ENCODE measurements around the gene RTN3.

The RTN3 gene

DNA sequence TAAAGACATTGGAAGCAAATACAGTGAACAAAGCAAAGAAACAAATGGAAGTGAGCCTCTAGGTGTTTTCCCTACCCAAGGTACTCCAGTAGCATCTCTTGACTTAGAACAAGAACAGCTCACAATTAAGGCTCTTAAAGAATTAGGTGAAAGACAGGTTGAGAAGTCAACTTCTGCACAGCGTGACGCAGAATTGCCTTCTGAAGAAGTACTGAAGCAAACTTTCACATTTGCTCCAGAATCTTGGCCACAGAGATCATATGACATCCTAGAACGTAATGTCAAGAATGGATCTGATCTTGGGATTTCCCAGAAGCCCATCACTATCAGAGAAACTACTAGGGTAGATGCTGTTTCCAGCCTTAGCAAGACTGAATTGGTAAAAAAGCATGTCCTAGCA is 39.3 kb downstream of the RTN3 start:
- FAIRE-seq (no peak), DNase-seq (ENCODE audit: extremely low spot score, insufficient read length, low read depth) (no peak)

DNA sequence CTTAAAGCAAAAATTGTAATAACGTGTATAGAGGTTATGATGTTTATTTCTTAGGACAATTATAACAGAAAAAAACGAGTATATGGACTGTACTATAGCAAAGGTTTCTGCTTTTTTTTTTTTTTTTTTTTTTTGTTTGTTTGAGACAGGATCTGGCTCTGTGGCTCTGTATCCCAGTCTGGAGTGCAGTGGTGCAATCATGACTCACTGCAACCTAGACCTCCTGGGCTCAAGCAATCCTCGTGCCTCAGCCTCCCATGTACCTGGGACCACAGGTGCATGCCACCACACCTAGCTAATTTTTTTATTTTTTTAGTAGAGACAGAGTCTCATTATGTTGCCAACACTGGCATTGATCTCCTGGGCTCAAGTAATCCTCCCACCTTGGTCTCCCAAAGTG is 48.0 kb downstream of the RTN3 start:
- FAIRE-seq, result no peak
- DNase-seq (ENCODE audit: extremely low spot score, insufficient read length, low read depth), result no peak

DNA sequence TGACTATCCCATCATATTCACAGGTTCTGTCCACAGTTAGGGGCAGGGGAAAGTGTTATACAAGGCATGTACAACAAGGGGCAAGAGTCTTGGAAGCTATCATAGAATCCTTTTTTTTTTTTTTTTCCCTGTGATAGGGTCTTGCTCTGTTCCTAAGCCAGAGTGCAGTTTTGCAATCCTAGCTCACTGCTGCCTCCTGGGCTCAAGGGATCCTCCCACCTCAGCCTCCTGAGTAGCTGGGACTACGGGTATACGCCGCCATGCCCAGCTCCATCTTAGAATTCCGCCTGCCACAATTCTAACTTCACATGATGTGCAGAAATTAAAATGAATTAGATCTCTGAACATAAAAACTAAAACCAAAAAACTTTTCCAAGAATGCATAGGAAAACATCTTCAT is 55.6 kb downstream of the RTN3 start:
- no peak for DNase-seq (ENCODE audit: extremely low spot score, insufficient read length, low read depth)
- FAIRE-seq, result no peak

DNA sequence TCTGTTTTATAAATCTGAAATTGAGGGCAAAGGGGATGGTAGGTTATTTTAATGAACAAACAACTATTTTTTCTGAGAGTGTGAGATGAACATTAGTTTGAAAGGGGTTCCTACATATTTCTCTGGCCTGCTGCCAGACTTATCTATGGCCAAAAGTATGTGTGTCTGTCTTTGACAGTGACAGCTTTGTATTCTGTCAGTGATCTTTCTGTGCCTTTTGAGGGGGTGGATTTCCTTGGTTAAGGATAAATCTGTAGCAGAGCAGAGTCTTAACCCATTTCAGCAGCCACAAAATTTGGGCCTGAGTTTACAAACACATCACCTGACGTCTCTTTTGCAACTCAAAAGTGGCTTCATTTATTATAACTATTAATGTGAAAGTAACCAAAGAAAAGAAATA is 56.4 kb downstream of the RTN3 start:
- FAIRE-seq (no peak), DNase-seq (ENCODE audit: extremely low spot score, insufficient read length, low read depth) (no peak)

DNA sequence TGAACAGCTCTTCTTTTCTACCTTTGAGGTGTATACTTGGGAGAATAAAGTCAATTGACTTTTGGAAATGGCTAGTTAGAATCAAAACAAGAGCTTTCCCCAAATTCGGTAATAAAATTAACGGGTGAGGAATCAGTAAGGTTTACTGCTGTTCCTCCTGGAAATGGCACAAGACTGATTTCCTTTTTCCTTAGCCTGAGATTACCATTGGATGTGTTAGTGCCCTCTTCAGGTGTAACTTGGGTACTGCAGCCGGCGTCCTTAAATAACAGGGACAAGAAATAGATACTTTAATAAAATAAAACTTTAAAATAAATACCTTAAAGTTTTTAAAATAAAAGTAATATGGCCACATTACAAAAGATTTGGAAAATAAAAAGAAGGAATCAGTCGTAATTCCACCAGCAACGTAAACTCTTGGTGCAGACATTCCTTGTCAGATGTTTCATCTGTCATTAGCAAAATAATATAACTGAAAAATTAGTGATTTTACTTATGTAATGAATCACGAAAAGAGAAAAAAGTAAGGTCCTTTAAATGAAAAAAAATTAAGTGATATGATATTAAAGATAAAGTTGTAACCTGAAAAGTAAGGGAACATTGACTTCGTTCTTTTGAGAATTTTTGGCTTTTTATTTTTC is 57.5 kb downstream of the RTN3 start:
- DNase-seq (ENCODE audit: extremely low spot score, insufficient read length, low read depth) (no peak), FAIRE-seq (peak; percentile 5)

DNA sequence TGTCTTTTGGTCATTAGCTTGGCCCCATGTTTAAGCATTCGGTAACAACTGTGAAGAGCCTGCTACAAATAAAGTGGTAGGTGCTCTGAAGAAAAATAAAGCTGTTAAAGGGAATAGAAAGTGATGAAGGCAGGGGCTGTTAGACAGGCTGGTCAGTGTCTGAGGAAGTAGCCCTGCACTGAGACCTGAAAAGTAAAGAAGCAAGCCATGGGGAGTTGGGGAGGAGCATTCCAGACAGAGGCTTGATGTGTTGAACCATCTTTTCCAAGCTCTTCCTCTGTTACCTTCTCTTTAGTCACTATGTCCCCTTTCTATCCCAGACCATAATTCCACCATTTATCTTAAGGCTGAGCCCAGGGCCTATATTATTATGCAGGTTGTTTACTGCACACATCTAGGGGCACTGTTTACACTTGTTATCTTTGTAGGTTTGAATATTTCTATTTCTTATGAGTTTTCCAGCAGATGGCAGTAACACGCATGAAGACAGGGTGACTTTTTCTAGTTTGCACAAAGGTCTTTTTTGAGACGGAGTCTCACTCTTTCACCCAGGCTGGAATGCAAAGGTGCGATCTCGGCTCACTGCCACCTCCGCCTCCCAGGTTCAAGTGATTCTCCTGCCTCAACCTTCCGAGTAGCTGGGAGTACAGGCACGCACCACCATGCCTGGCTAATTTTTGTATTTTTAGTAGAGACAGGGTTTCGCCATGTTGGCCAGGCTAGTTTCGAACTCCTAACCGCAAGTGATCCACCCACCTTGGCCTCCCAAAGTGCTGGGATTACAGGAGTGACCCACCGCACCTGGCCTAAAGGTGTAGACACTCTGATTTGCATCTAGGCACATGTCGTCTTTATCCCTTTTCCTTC is 64.2 kb downstream of the RTN3 start:
- FAIRE-seq (no peak), DNase-seq (ENCODE audit: extremely low spot score, insufficient read length, low read depth) (no peak)

DNA sequence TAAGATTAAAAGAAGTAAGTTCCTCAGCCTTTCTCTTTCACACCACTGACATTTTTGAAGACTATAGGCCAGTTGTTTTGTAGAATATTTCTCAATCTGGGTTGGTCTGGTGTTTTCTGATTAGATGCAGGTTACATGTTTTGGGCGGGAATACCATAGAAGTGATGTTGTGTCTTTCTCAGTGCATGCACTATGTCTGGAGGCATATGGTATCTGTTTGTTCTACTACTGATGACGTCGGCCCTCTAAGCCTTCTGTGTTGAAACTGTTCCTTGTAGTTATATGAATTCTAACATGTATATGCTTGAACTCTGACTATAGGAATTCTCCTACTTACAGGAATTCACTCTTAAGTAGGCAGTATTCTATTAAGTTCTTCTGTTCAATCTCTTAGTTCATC is 65.7 kb downstream of the RTN3 start:
- DNase-seq (ENCODE audit: extremely low spot score, insufficient read length, low read depth) (no peak), FAIRE-seq (no peak)

DNA sequence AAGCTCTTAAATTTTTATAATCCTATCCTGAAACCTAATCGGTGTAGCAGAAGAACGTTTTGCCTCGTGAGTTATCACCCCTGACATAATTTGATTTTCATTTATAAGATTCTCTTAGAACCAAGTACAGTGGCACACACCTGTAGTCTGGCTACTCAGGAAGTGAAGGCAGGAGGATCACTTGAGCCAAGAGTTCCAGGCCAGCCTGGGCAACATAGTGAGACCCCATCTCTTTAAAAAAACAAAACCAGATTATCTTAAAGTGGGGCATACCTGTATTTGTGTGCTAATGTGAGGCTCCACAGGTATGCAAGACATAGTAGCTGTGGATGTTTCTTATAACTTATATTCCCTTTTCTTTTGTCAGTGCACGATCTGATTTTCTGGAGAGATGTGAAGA is 68.3 kb downstream of the RTN3 start:
- no peak for DNase-seq (ENCODE audit: extremely low spot score, insufficient read length, low read depth)
- FAIRE-seq, result no peak

DNA sequence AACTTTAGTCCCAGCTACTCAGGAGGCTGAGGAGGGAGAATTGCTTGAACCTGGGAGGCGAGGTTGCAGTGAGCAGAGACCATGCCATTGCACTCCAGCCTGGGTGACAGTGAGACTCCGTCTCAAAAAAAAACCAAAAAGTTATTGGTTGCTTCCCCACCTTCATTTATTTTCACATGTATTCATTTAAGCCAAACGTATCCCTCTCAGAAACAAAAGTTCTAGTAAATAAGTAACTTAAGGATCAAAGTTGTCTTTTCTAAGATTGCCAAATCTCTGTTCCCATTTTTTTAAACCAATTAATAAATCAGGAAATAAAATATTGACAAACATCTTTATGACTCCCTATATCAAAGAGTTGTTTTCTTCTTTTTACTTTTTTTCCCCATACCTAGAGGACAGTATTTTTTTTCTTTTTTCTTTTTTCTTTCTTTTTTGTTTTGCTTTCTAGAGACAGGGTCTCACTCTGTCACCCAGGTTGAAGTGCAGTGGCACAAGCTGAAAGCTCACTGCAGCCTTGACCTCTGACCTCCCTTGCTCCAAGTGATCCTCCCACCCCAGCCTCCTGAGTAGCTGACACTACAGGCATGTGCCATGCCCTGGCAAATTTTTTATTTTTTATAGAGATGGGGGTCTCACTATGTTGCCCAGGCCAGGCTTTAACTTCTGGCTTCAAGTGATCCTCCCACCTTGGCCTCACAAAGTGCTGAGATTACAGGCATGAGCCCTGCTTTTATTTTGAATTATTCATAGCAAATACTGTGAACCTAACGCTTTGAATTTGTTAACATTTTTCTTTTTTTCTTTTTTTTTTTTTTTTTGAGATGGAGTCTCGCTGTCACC is 75.8 kb downstream of the RTN3 start:
- FAIRE-seq, result no peak
- no peak for DNase-seq (ENCODE audit: extremely low spot score, insufficient read length, low read depth)

DNA sequence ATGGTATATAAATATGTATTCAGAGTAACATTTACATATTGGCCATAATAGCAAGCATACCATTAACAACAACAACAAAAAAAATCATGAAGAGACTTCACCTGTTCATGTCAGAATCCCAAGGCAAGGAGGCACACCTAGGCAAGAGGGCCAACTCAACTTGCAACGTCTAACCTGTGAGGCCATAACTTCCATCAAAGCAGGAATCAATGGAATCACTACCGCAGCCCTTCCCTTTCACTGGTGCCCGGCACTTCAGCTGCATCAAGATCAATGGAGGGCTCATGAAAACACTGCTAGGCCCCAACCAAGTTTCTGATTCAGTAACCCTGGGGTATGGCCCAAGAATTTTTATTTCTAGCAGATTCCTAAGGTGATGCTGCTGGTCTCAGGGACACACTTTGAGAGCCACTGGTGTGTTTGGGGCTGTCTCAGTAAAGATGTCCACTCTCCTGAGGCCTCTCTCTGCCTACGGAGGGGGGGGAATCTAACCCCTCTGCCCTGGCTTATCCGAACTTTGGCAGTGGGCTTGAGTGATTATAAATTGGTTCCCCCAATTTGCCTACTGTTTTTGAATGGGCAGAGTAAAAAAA is 79.3 kb downstream of the RTN3 start:
- DNase-seq (ENCODE audit: extremely low spot score, insufficient read length, low read depth) (no peak), FAIRE-seq (no peak)

DNA sequence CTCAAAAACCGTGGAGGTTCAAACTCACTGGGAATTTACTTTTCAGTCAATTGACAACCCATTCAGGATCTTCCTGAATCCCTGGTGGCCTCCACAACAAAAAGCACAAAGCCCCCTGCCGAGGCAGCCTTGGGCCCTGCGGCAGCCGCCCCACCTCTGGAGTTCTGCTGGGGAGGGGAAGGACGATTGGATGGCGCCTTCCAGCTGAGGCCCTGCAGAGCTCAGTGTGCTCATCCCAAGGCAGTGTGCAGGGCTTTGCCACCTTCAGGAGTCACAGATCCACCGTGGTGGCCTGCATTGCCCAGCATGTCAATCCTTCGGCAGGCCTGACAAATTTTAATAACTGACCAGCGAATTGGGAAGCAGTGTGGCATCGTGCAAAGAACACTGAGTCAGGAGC is 79.9 kb downstream of the RTN3 start:
- DNase-seq (ENCODE audit: extremely low spot score, insufficient read length, low read depth), result no peak
- FAIRE-seq, result no peak

DNA sequence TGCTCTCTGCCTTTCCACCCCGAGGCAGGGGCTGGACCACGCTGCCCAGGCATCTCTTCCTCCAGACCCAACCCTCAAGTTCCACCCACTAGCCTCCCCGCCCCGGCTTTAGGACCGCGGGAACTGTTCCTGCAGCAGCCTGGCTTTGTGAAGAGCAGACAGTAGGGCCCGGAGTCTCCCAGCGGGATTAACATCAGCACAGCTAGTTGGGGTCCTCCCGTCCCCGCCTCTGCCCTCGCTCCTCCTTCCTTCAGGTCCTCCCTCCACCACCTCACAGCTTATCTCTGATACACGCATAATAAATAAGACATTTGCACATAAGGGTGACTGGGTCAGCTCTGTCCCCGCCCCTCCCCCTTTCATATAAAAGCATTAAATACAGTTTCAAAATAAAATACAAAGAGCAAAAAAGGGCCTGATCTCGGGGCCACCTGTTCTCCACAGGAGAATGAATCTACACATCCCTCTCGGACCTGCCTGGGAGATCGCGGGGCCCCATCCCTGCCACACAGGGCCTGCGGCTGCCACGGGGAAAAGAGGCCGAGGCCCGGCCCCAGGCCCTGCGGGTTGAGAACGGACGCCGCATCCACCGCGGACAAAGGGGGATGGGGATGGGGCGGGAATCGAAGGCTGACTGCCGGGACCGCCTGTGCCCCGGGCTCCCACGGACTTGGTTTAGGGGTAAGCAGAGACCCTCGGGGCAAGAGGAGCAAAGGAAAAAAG is 80.8 kb downstream of the RTN3 start:
- no peak for FAIRE-seq
- no peak for DNase-seq (ENCODE audit: extremely low spot score, insufficient read length, low read depth)

DNA sequence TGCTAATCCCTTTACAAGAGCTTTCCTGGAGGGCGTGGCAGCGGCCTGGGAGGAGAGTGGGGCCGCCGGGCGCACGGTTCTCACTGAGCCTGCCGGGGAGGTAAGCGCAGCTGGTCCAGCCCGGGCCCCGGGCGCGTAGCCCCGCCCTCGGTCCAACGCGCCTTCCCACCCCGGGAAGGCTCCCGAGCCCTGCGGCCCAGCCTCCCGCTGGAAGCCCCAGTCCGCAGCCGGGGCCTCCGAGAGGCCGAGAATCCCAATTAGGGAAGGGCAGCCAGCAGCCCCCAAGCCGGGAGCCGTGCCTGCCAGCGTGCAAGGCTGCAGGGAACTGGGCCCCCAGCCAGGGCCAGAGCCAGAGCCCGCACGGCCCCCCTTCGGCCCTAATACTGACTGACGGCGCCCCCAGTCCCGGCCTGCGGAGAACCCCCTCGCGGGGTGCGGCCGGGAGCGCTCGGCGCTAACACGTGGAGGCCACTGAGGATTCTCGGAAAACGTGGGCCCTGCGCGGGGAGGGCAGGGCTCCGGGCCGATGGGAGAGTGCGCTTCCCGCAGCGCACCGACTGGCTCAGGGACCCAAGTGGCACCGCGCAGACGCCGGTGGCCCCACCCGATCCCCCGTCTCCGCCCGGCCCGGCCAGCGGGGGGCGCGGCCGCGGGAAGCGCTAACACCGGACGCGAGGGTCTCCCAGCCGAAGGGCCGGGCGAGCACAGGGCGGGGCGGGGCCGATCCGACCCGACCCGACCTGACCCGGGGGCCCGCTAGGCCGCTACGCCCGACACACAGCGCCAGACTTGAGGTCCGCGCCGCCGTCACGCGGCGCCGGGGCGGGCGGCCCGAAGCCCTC is 81.6 kb downstream of the RTN3 start:
- no peak for FAIRE-seq
- DNase-seq (ENCODE audit: extremely low spot score, insufficient read length, low read depth), result no peak

DNA sequence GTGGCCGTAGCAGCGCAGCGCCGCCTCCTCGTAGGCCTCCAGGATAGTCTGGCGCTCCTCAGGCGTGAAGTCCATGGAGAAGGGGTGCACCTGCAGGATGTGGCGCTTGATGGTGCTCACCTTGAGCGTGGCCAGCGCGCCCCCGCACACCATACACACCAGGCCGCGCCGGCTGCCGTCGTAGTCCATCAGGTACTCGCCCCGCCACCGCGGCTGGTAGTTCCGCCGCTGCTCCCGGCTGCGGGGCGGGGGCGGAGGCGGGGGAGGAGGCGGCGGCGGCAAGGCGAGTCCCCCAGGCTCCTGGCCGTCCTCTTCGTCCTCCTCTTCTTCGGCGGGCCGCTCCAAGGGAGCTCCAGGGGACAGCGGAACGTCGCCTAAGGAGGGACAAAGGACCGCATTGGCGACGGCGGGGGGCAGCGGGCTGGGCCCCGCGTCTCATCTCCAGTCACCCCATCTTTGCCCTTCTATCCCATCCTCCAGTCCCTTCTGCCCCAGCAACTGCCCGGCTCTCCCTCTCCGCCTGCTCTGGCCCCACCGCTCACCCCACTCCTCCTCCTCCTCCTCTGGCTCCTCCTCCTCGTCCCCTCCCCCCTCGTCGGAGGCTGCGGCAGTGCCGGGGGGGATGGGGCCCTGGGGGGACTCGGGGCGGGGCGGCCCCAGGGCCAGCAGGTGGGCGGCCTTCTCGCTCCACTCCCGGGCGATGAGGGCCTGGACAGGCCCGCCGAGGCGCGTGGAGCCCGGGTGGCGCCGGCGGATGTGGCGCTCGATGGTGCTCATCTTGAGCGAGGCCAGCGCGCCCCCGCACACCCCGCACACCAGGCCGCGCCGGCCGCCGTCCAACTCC is 82.4 kb downstream of the RTN3 start:
- FAIRE-seq, result no peak
- DNase-seq (ENCODE audit: extremely low spot score, insufficient read length, low read depth), result no peak

DNA sequence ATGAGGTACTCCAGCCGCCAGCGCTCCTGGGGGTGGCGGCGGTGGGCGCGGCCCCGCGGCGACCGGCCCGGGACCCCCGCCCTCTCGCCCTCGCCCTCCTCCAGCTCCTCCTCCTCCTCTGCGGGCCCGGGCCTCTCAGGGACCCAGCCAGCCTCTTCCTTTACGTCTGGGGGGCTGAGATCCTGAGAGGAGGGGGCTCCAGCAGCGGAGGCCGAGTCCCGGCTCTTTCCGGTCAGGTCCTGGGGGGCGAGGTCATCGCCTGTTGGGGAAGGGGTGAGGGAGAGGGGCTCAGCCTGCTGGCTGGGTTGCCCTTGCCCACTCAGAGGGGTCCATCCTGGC is 83.0 kb downstream of the RTN3 start:
- DNase-seq (ENCODE audit: extremely low spot score, insufficient read length, low read depth), result no peak
- no peak for FAIRE-seq

DNA sequence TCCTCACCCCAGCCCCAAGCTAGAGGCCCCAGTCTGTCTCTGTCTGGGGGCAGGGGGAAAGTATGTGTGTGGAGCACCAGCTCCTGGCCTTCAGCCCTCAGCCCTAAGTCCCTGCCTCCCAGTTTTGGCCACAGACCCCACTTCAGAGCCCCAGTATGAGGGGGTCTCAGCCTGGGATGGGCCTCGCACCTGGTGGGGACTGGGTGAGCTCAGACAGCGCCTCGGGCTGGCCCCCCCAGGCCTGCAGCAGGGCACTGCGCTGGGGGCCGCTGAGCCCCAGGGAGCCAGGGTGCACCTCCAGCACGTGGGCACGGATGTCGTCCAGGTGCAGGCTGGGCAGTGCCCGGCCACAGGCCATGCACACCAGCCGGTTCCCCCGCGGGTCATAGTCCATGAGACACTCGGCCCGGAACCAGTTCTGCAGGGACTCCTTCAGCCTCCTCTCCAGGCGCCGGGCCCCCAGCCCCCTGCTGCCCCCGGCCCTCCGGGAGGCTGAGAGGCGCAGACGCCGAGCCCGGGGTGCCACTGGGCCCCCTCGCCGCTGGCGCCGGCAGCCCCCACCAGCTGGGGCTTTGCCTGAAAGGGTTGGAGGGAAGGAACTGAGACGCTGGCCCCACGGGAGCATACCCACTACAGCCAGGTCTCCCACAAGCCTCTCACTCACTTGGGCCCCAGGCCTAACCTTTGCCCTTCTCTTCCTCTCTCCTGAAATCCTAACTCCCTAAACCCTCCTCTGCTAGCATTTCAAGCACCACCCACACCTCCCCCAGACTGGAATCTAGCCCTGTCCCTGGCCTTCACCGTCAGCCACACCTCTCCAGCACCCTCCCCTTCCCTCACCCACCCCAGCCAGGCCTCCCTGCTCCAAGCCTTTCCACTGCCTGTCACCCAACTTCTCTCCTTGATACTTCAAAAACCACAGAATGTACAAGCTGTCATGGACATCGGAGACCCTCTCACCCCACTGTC is 83.7 kb downstream of the RTN3 start:
- no peak for FAIRE-seq
- DNase-seq (ENCODE audit: extremely low spot score, insufficient read length, low read depth), result no peak

DNA sequence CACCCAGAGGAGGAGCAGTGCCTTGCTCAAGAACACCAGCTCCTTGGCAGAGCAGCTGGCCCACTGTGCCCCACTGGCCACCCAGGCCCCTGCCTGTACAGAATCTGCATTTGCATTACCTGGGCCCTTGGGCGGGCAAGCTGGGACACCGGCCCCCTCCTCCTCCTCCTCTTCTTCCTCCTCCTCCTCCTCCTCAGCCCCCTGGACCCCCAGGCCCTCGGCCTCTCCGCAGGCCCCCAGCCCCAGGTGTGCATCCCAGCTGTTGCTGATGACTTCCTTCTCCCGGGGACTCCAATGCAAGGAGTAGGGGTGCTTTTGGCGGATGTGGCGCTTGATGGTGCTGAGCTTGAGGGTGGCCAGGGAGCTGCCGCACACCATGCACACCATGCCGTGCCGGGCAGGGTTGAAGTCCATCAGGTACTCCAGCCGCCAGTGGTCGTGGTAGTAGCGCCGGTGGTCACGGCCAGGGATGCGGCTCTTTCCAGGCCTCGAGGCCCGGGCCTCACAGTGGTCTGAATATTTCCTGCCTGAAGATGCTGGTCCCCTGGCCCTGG is 84.5 kb downstream of the RTN3 start:
- FAIRE-seq (no peak), DNase-seq (ENCODE audit: extremely low spot score, insufficient read length, low read depth) (no peak)

Data from GM18507 (cell line).